ENCODE results near the gene OR7G3.

DNA sequence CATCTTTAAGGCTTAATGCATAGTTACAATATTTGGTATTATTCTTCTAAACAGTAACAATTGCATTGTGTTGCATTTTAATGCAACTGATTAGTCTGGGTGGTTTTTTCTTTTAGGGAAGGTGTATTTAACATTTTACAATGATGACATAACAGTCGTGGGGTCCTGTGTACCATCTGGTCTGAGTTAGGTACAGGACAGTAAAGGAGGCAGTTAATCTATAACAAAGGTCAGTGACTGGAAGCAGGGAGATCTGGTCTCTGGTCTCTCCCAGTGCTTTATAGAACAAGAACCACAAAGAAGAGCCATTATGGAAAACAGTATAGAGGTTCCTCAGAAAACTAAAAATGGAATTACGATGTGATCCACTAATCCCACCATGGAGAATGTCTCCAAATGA is 16.8 kb downstream of the OR7G3 start:
- TF ChIP-seq, protein P1, sequence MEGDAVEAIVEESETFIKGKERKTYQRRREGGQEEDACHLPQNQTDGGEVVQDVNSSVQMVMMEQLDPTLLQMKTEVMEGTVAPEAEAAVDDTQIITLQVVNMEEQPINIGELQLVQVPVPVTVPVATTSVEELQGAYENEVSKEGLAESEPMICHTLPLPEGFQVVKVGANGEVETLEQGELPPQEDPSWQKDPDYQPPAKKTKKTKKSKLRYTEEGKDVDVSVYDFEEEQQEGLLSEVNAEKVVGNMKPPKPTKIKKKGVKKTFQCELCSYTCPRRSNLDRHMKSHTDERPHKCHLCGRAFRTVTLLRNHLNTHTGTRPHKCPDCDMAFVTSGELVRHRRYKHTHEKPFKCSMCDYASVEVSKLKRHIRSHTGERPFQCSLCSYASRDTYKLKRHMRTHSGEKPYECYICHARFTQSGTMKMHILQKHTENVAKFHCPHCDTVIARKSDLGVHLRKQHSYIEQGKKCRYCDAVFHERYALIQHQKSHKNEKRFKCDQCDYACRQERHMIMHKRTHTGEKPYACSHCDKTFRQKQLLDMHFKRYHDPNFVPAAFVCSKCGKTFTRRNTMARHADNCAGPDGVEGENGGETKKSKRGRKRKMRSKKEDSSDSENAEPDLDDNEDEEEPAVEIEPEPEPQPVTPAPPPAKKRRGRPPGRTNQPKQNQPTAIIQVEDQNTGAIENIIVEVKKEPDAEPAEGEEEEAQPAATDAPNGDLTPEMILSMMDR (IDR thresholded peaks at IDR 0.05; ENCODE audit: low read depth, low read length, poor library complexity, severe bottlenecking), result no peak
- TF ChIP-seq EZH2phosphoT487 (IDR thresholded peaks at IDR 0.05; ENCODE audit: borderline replicate concordance, low read length), result no peak
